Breast epithelium (tissue), 4 donors: Measurements from ENCODE around the gene PARVA. TPM values are rescaled to one million over a fixed set of nuclear protein-coding genes. Genes with fewer than 3 reads are reported as not detected.

Source experiments
- DNase-seq, 2 donors: peaks; one replicate each; pipeline ENCODE4 v3.0.0-alpha.2; 2019; ENCODE audit warnings: low spot score in 2 of 2
- H3K27ac ChIP-seq, 2 donors: fragments of 200-600 bp; sonication (generic) in 1 of 2; one replicate each; pipeline ENCODE4 v1.5.1; 2016 to 2019; ENCODE audit warnings: mild to moderate bottlenecking in 1 of 2
- H3K27me3 ChIP-seq, 2 donors: fragments of 200-600 bp; sonication (generic) in 1 of 2; one replicate each; pipeline versions ENCODE4 v1.5.1 to v1.6.0; 2017 to 2019; ENCODE audit warnings: control low read depth in 1 of 2, mild to moderate bottlenecking in 1 of 2
- H3K36me3 ChIP-seq: fragments of 200-600 bp; one replicate; pipeline ENCODE4 v1.5.1; 2019
- H3K4me1 ChIP-seq, 2 donors: fragments of 200-600 bp; sonication (generic); one replicate each; pipeline ENCODE4 v1.5.1; 2016 to 2019; ENCODE audit warnings: control low read depth in 1 of 2
- H3K4me3 ChIP-seq, 3 donors: fragments of 200-600 bp; sonication (generic); 1 replicate in 2 of 3; 2 replicates in 1 of 3; pipeline ENCODE4 v1.5.1; 2016 to 2019; ENCODE audit warnings: mild to moderate bottlenecking in 3 of 3, moderate library complexity in 2 of 3
- H3K9me3 ChIP-seq, 2 donors: fragments of 200-600 bp; sonication (generic) in 1 of 2; one replicate each; pipeline ENCODE4 v1.5.1; 2016 to 2019; ENCODE audit warnings: control low read depth in 1 of 2
- CTCF ChIP-seq, 3 donors: fragments of 450-650 bp; IDR thresholded peaks; one replicate each; pipeline ENCODE4 v1.5.1; 2016 to 2017; ENCODE audit warnings: antibody characterized with exemption in 3 of 3, mild to moderate bottlenecking in 3 of 3, moderate library complexity in 3 of 3
- POLR2A ChIP-seq: fragments of 450-650 bp; IDR thresholded peaks from one replicate; pipeline ENCODE4 v1.6.1; 2016; ENCODE audit warnings: antibody characterized with exemption, mild to moderate bottlenecking, moderate library complexity
- POLR2AphosphoS5 ChIP-seq, 3 donors: sonication (generic); formaldehyde crosslinking; IDR thresholded peaks; one replicate each; pipeline ENCODE4 v1.6.1; 2017; ENCODE audit warnings: antibody characterized with exemption in 3 of 3
- intact Hi-C: fragments of 100-400 bp; cut with DNase I; formaldehyde crosslinking; loops from one replicate; pipeline ENCODE4 v1.15.1; 2023; ENCODE audit warnings: low total_unique reads
- total RNA-seq, 3 donors: library from RNA; depleted of rRNA; stranded (reverse); fragments of >200 nt; gene quantifications; one replicate each; pipeline ENCODE4 v1.1.0, GENCODE V29; 2016

Gene PARVA
- total RNA-seq, 3 donors from 2014 or later, result 50.5 to 109 (median 60.4) TPM

GRCh38 chr11:12507391-12507790 lies 130.0 kb downstream of the PARVA start:
- Histone ChIP-seq H3K36me3 (no peaks in the 10 kb centered on the region), H3K27me3 (no peaks in the 10 kb centered on the region), H3K4me3 (no peak overlapping the region), H3K9me3 (no peaks in the 10 kb centered on the region), H3K4me1 (no peaks in the 10 kb centered on the region), H3K27ac (peak overlapping the region; percentile 62 to 74)
- TF ChIP-seq POLR2A, result no peak
- TF ChIP-seq POLR2AphosphoS5 (IDR thresholded peaks at IDR 0.05), result no peak
- no peak for TF ChIP-seq CTCF (IDR thresholded peaks at IDR 0.05)
- intact Hi-C loops, result no loop called here
- no peak for DNase-seq

- Histone ChIP-seq H3K27ac (peak overlapping the region; percentile 60 to 64), H3K4me1 (no peaks in the 10 kb centered on the region), H3K36me3 (no peaks in the 10 kb centered on the region), H3K9me3 (no peaks in the 10 kb centered on the region), H3K4me3 (peak overlapping the region in 1 of 3 donors; percentile 3), H3K27me3 (no peaks in the 10 kb centered on the region)
- DNase-seq, result no peak
- intact Hi-C loops, result no loop called here
- TF ChIP-seq POLR2AphosphoS5 (IDR thresholded peaks at IDR 0.05) (peak in 2 of 3 donors; percentile 33 to 69), POLR2A (no peak), CTCF (IDR thresholded peaks at IDR 0.05) (no peak)
These were observed 130.9 kb downstream of the PARVA start for GRCh38 chr11:12508151-12508751.

- Histone ChIP-seq H3K9me3 (no peaks in the 10 kb centered on the region), H3K36me3 (no peaks in the 10 kb centered on the region), H3K27ac (peak overlapping the region in 1 of 2 donors; percentile 38), H3K4me1 (no peaks in the 10 kb centered on the region), H3K27me3 (no peaks in the 10 kb centered on the region), H3K4me3 (no peak overlapping the region)
- TF ChIP-seq POLR2AphosphoS5 (IDR thresholded peaks at IDR 0.05), result no peak
- TF ChIP-seq CTCF (IDR thresholded peaks at IDR 0.05), result no peak
- no peak for TF ChIP-seq POLR2A
- intact Hi-C loops, result no loop called here
- no peak for DNase-seq
These were observed 132.0 kb downstream of the PARVA start for GRCh38 chr11:12509371-12509770.

DNA sequence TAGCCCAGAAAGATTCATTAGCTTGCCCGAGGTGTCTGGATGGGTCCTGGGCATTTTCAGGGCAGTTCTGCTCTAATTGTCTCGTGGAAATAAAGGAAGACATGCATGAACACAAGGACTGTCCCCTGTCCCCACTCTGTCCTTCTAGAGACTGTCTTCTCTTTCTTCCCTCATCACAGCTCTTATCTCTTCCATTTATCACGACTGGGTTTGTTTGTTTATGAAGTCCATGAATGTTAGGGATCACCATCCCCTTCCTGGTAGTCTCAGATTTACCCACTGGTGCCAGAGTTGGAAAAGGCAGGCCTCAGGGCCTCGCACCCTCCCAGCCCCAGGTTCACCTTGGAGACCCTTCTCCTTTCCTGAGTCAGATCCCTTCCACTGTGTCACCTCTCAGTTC lies 134.8 kb downstream of the PARVA start:
- intact Hi-C loops, result no loop called here
- Histone ChIP-seq H3K4me1 (no peaks in the 10 kb centered on the region), H3K4me3 (no peak overlapping the region), H3K9me3 (no peaks in the 10 kb centered on the region), H3K36me3 (no peaks in the 10 kb centered on the region), H3K27ac (no peak overlapping the region), H3K27me3 (no peaks in the 10 kb centered on the region)
- no peak for TF ChIP-seq POLR2AphosphoS5 (IDR thresholded peaks at IDR 0.05)
- TF ChIP-seq POLR2A, result no peak
- no peak for TF ChIP-seq CTCF (IDR thresholded peaks at IDR 0.05)
- DNase-seq, result no peak

DNA sequence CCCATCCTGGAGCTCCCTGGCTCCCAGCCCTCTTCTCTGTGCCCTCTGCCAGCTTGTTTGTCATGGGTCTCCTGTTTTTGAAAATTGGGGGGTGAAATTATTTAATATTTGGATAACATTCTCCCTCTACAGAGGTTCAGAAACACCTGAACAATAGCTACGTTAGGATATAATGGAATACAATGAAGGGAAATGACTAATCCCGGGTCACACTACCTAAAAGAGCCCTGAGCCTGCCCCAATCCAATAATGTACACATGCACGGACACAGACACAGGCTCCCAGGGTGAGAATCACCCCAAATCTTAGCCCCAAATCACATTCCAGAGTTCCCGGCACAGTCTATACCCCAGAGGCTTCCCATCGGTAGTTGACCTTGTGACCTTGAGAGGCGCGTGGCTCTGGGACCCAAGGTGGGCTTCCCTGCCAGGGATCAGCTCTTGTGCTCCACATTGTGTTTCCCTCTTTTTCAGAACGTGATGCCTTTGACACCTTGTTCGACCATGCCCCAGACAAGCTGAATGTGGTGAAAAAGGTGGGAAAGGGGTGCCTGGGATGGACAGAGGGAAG lies 135.5 kb downstream of the PARVA start:
- Histone ChIP-seq H3K4me3 (no peak overlapping the region), H3K36me3 (no peaks in the 10 kb centered on the region), H3K9me3 (no peaks in the 10 kb centered on the region), H3K4me1 (no peaks in the 10 kb centered on the region), H3K27ac (no peak overlapping the region), H3K27me3 (no peaks in the 10 kb centered on the region)
- TF ChIP-seq POLR2A (no peak), CTCF (IDR thresholded peaks at IDR 0.05) (no peak), POLR2AphosphoS5 (IDR thresholded peaks at IDR 0.05) (no peak)
- no peak for DNase-seq
- intact Hi-C loops, result no loop called here
